HepG2 (cell line): ENCODE measurements around the gene TRAPPC3. TPM values are rescaled to one million over a fixed set of nuclear protein-coding genes. Genes with fewer than 3 reads are reported as not detected.

Experiments
- ATAC-seq: fragments of 200-7000 bp; cut with Tn5 transposase; 3 replicates; pipeline ENCODE4 v1.9.1; 2020; ENCODE audit warnings: mild to moderate bottlenecking, moderate library complexity
- BruUV-seq: library from RNA; stranded (reverse); fragments of 400-500 nt; replicated peaks from 2 replicates; lab custom pipeline; 2021; lab: Mats Ljungman, UMichigan
- CTCF ChIA-PET: fragments of 300-600 bp; formaldehyde crosslinking; extraction: SDS; loops from one replicate; lab custom pipeline; 2021; ENCODE audit warnings: low total read pairs, inconsistent platforms, low intra/inter-chr PET ratio; lab: Yijun Ruan, JAX
- POLR2A ChIA-PET: fragments of 350-600 bp; sonication (Branson Sonifier 250); formaldehyde crosslinking; loops from one replicate; lab custom pipeline; 2020; ENCODE audit warnings: antibody characterized with exemption, inconsistent platforms; lab: Yijun Ruan, JAX
- DNase-seq: peaks from one replicate; pipeline ENCODE4 v3.0.0-alpha.2; 2015; ENCODE audit warnings: low spot score
- FAIRE-seq: peaks from 3 replicates; lab custom pipeline; 2011; peaks lifted over from hg19 to GRCh38; lab: Jason Lieb, UNC
- H2AFZ ChIP-seq: one replicate; pipeline ENCODE4 v1.6.1; 2011; ENCODE audit warnings: low read length, inconsistent platforms
- H3K27ac ChIP-seq: fragments of 300-600 bp; 3 replicates; pipeline ENCODE4 v1.8.0; 2011; ENCODE audit warnings: mixed run types, mild to moderate bottlenecking, mixed read lengths, low read length, inconsistent platforms; ENCODE audit not compliant: insufficient read depth; ENCODE audit errors: extremely low read length
- H3K27me3 ChIP-seq, 2 experiments: fragments of 200-600 bp in 1 of 2; 2 replicates in 1 of 2; 3 replicates in 1 of 2; pipeline versions ENCODE4 v1.6.0 to v1.8.0; 2011; ENCODE audit warnings: low read length in 2 of 2, mild to moderate bottlenecking in 2 of 2, moderate library complexity in 2 of 2, inconsistent platforms in 1 of 2; ENCODE audit not compliant: insufficient read depth in 2 of 2, control insufficient read depth in 1 of 2
- H3K36me3 ChIP-seq, 2 experiments: fragments of 200-600 bp in 1 of 2; replicated peaks in 1 of 2; 2 replicates in 1 of 2; 3 replicates in 1 of 2; pipeline versions ENCODE4 v1.5.1 to v1.8.0; 2011; ENCODE audit warnings: low read length in 2 of 2, inconsistent platforms in 1 of 2; ENCODE audit not compliant: insufficient read depth in 2 of 2, control insufficient read depth in 1 of 2
- H3K4me1 ChIP-seq: 2 replicates; pipeline ENCODE4 v1.5.1; 2012; ENCODE audit warnings: low read length, inconsistent platforms; ENCODE audit not compliant: insufficient read depth
- H3K4me2 ChIP-seq: 2 replicates; pipeline ENCODE4 v1.6.0; 2011; ENCODE audit warnings: low read depth, low read length, inconsistent platforms
- H3K4me3 ChIP-seq, 3 experiments: fragments of 200-600 bp in 1 of 3; sonication (generic), shearing (Covaris generic) in 1 of 3; replicated peaks in 1 of 3; 2 replicates each; pipeline ENCODE4 v1.5.1; 2011 to 2016; ENCODE audit warnings: low read length in 3 of 3, inconsistent platforms in 2 of 3, low read depth in 2 of 3, mild to moderate bottlenecking in 2 of 3, control low read depth in 1 of 3, mixed read lengths in 1 of 3; ENCODE audit not compliant: insufficient read depth in 1 of 3
- H3K79me2 ChIP-seq: one replicate; pipeline ENCODE4 v1.6.1; 2011; ENCODE audit warnings: low read length, inconsistent platforms; ENCODE audit not compliant: insufficient read depth
- H3K9ac ChIP-seq: 2 replicates; pipeline ENCODE4 v1.6.0; 2011; ENCODE audit warnings: mild to moderate bottlenecking, low read depth, low read length, inconsistent platforms; ENCODE audit not compliant: insufficient read depth
- H3K9me3 ChIP-seq: 2 replicates; pipeline ENCODE4 v1.5.1; 2012; ENCODE audit warnings: mild to moderate bottlenecking, low read length
- H4K20me1 ChIP-seq: 2 replicates; pipeline ENCODE4 v1.6.0; 2011; ENCODE audit warnings: inconsistent platforms, mild to moderate bottlenecking, low read length, moderate library complexity; ENCODE audit not compliant: insufficient read depth
- CBX5 ChIP-seq: sonication (generic); formaldehyde crosslinking; IDR thresholded peaks from 2 replicates; pipeline ENCODE4 v1.4.0; 2020; ENCODE audit warnings: missing genetic modification reagents, borderline replicate concordance
- DR1 ChIP-seq: sonication (generic); formaldehyde crosslinking; IDR thresholded peaks from 2 replicates; pipeline ENCODE4 v1.8.0; 2021; ENCODE audit warnings: mild to moderate bottlenecking, missing genetic modification reagents, inconsistent platforms
- HDAC2 ChIP-seq: sonication (generic); formaldehyde crosslinking; IDR thresholded peaks from 2 replicates; pipeline ENCODE4 v1.4.0; 2020; ENCODE audit warnings: missing genetic modification reagents
- MATR3 ChIP-seq: sonication (generic); formaldehyde crosslinking; IDR thresholded peaks from 2 replicates; pipeline ENCODE4 v1.4.0; 2020; ENCODE audit warnings: missing genetic modification reagents
- NBN ChIP-seq: fragments of 450-650 bp; conservative IDR thresholded peaks from 2 replicates; pipeline ENCODE4 v1.6.1; 2017
- POLR2AphosphoS5 ChIP-seq: IDR thresholded peaks from 2 replicates; pipeline ENCODE4 v1.6.1; 2012; ENCODE audit warnings: low read depth, low read length
- TEAD2 ChIP-seq: sonication (generic); formaldehyde crosslinking; IDR thresholded peaks from 2 replicates; pipeline ENCODE4 v1.9.0; 2021; ENCODE audit warnings: missing genetic modification reagents
- ZNF225 ChIP-seq: sonication (generic); formaldehyde crosslinking; IDR thresholded peaks from 2 replicates; pipeline ENCODE4 v1.4.0; 2020; ENCODE audit warnings: mild to moderate bottlenecking, missing genetic modification reagents
- ZNF567 ChIP-seq: sonication (generic); formaldehyde crosslinking; IDR thresholded peaks from 2 replicates; pipeline ENCODE4 v1.8.1; 2023; ENCODE audit warnings: mild to moderate bottlenecking, missing genetic modification reagents, borderline replicate concordance
- WGBS: methylation state at CpG from one replicate; pipeline ENCODE4 v1.1.6; 2017; ENCODE audit warnings: low lambda C conversion rate; 5-methylcytosine and 5-hydroxymethylcytosine counted together
- in situ Hi-C: cut with HindIII; loops from 2 replicates; pipeline ENCODE4 v1.10.0; 2017; ENCODE audit warnings: low pct_unique_long_range_greater_than_20kb; ENCODE audit not compliant: extremely low pct_ligation_motif_present
- intact Hi-C: fragments of 100-400 bp; cut with micrococcal nuclease; formaldehyde crosslinking; loops from one replicate; pipeline ENCODE4 v1.10.0; 2022; ENCODE audit not compliant: unreplicated experiment
- polyA plus RNA-seq, 8 experiments: library from polyadenylated mRNA; depleted of rRNA in 3 of 8; stranded (reverse) in 7 of 8; unstranded in 1 of 8; fragments of >200 nt; fragmentation: Illumina TruSeq in 4 of 8; extraction: Trizol in 4 of 8; gene quantifications; 2 replicates each; pipeline versions ENCODE4 v1.2.1 to v1.2.3, GENCODE V29; 2011 to 2016; ENCODE audit warnings: low read depth in 4 of 8, missing spikeins in 1 of 8, mixed read lengths in 1 of 8; ENCODE audit not compliant: insufficient read depth in 1 of 8
- total RNA-seq, 5 experiments: library from RNA; depleted of rRNA; stranded (reverse); fragments of >200 nt; fragmentation: Illumina TruSeq; extraction: Trizol; gene quantifications; 2 replicates each; pipeline ENCODE4 v1.2.3, GENCODE V29; 2016; ENCODE audit warnings: low read depth in 1 of 5

The TRAPPC3 gene
- total and polyA plus RNA-seq, 2 of the 13 experiments (the other 11 are each of a cell fraction or from before 2014, with no cell fraction given): 53.7 to 62.4 TPM

- TF ChIP-seq ZNF567 (no peak), DR1 (CRISPR knock-in tag) (no peak)
Measured at GRCh38 chr1:36154765-36155407, 5.6 kb upstream of the TRAPPC3 start (continued).

DNA sequence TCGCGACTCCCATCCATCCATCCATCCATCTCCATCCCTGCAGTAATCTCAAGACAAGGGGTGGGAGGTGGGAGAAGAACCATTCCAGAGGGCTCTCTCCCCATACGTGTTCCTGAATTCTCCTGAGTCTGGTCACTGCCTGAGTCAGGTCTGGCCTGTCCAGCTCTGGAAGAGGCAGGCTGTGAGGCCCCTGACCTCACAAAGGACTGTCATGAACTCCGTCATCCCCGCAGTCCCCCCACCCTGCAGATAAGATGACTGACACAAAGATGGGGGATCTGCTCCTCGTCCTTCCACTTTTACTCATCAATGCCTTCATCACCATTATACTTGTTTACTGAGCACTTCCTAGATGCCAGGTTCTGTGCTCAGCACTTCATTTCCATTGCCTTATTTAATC, 5.0 kb upstream of the TRAPPC3 start:
- 37% methylated on average over 4 of the region's 6 CpGs for WGBS
- Histone ChIP-seq H3K79me2 (peaks cover 5% of the 10 kb centered on the region), H3K9ac (no peak overlapping the region), H3K27ac (no peak overlapping the region), H3K27me3 (no peaks in the 10 kb centered on the region), H3K36me3 (no peaks in the 10 kb centered on the region), H3K4me3 (no peak overlapping the region), H3K4me2 (peak overlapping the region; percentile 73), H2AFZ (no peak overlapping the region), H4K20me1 (no peaks in the 10 kb centered on the region), H3K4me1 (peaks cover 70% of the 10 kb centered on the region), H3K9me3 (no peaks in the 10 kb centered on the region)
- in situ Hi-C loops: loop anchor here (5.0 kb wide), 2 partner anchors 33 to 133 kb away; no protein-coding TSS in a partner anchor
- DNase-seq (no peak), FAIRE-seq (no peak), ATAC-seq (no peak)
- no peak for TF ChIP-seq MATR3
- no peak for TF ChIP-seq HDAC2 (CRISPR knock-in tag)
- no peak for TF ChIP-seq CBX5
- no peak for TF ChIP-seq TEAD2 (CRISPR knock-in tag)
- TF ChIP-seq NBN: no peak
- TF ChIP-seq POLR2AphosphoS5: no peak
- TF ChIP-seq ZNF225 (CRISPR knock-in tag): no peak
- CTCF ChIA-PET: no interaction called here
- BruUV-seq: no TSS peak
- intact Hi-C loops: loop anchor here (10.0 kb wide), 1 partner anchor 70 kb away; the partner anchor contains the start of gene THRAP3
- POLR2A ChIA-PET: interaction anchor here (1.1 to 2.5 kb wide), 2 partner anchors 70 to 93 kb away, joined by 6 to 9 read pairs; partner anchors contain the start of gene THRAP3
